ENCODE measurements around the gene LENG8.
"Not testable (repeated sequence)": the region's sequence is repeated elsewhere in the genome, so short reads cannot be mapped to it uniquely, and the experiment has no call there.

LENG8 gene

GRCh38 chr19:54509200-54509940 is 60.4 kb downstream of the LENG8 start:
- not testable (repeated sequence) for DNase-seq (ENCODE audit: low spot score); FAIRE-seq

Data from RCC 7860 (cell line).